Spleen (tissue), 7 donors: ENCODE results near the gene ZNF524.

ENCODE experiments used
- CTCF ChIP-seq, 11 experiments: fragments of 200-600 bp in 7 of 11; fragments of 450-650 bp in 4 of 11; sonication (generic) in 4 of 11; IDR thresholded peaks in 8 of 11; conservative IDR thresholded peaks in 3 of 11; 1 replicate in 7 of 11; 2 replicates in 4 of 11; pipeline versions ENCODE4 v1.4.0 to v1.8.0; 2016 to 2021; ENCODE audit warnings: antibody characterized with exemption in 11 of 11, inconsistent platforms in 4 of 11, mild to moderate bottlenecking in 1 of 11
- POLR2A ChIP-seq, 3 donors: fragments of 450-650 bp; IDR thresholded peaks; one replicate each; pipeline ENCODE4 v1.5.1; 2017; ENCODE audit warnings: antibody characterized with exemption in 3 of 3, mild to moderate bottlenecking in 1 of 3
- donor health status: DM: no; HTN: no; CAD: no; lungs with moderate emphysema.
- donor health status: DM: no; HTN: no; CAD: no.
- donor health status: DM: no; HTN: no; CAD: no.

GRCh38 chr19:55588738-55589137, 11.3 kb upstream of the ZNF524 start:
- TF ChIP-seq CTCF (IDR thresholded peaks at IDR 0.05 in 8 of 11, conservative IDR thresholded peaks at IDR 0.05 in 3 of 11), result no peak
- TF ChIP-seq POLR2A (IDR thresholded peaks at IDR 0.05), result no peak
